Measurements from ENCODE around the gene ADGRV1. TPM values are rescaled to one million over a fixed set of nuclear protein-coding genes. Genes with fewer than 3 reads are reported as not detected.

Gene ADGRV1
- total RNA-seq, 2 donors from 2014 or later, result 16.4 to 20.9 TPM

GRCh38 chr5:91144491-91145332 is 586.1 kb downstream of the ADGRV1 start:
- H3K9me3 ChIP-seq, result no peaks in the 10 kb centered on the region
- H3K4me1 ChIP-seq (replicated peaks), result no peaks in the 10 kb centered on the region
- no peak overlapping the region for H3K4me3 ChIP-seq
- no peaks in the 10 kb centered on the region for H3K27me3 ChIP-seq (replicated peaks; ENCODE audit: insufficient read depth)
- 41% methylated on average over 5 of the region's 5 CpGs for WGBS
- TF ChIP-seq POLR2AphosphoS5 (IDR thresholded peaks at IDR 0.05) (no peak), POLR2A (IDR thresholded peaks at IDR 0.05) (no peak), CTCF (IDR thresholded peaks at IDR 0.05) (no peak)
- H3K27ac ChIP-seq, result no peak overlapping the region
- DNase-seq (ENCODE audit: low spot score), result no peak
- no peaks in the 10 kb centered on the region for H3K36me3 ChIP-seq
- intact Hi-C loops (cut with DNase I), result no loop called here

GRCh38 chr5:91145333-91145620 is 586.7 kb downstream of the ADGRV1 start:
- 9% methylated on average over 2 of the region's 2 CpGs for WGBS
- no peaks in the 10 kb centered on the region for H3K36me3 ChIP-seq
- peak overlapping the region in 1 of 2 donors; percentile 33 for H3K27ac ChIP-seq
- H3K4me1 ChIP-seq (replicated peaks), result no peaks in the 10 kb centered on the region
- TF ChIP-seq POLR2AphosphoS5 (IDR thresholded peaks at IDR 0.05) (no peak), POLR2A (IDR thresholded peaks at IDR 0.05) (no peak), CTCF (IDR thresholded peaks at IDR 0.05) (no peak)
- no peak overlapping the region for H3K4me3 ChIP-seq
- no peak for DNase-seq (ENCODE audit: low spot score)
- no peaks in the 10 kb centered on the region for H3K27me3 ChIP-seq (replicated peaks; ENCODE audit: insufficient read depth)
- H3K9me3 ChIP-seq, result no peaks in the 10 kb centered on the region
- intact Hi-C loops (cut with DNase I), result no loop called here

DNA sequence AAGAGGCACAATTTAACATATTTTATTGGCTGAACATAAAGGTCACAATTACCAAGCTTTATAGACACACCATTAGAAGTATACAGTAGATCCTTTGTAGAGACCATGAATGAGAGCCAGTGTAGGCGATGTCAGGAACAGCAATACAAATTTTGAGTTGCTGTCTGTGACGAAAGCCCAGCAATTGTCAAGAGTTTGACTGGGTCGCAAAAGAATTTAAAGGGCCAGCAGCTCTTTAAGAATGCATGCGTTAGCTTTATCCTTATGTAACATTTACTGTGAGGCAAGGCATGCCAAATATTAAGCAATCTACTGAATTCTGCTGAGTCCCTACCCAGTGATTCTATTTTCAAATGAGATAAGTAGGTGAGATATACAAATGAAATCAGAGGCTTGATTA is 587.6 kb downstream of the ADGRV1 start:
- intact Hi-C loops (cut with DNase I), result no loop called here
- H3K27me3 ChIP-seq (replicated peaks; ENCODE audit: insufficient read depth), result no peaks in the 10 kb centered on the region
- no peaks in the 10 kb centered on the region for H3K9me3 ChIP-seq
- no peaks in the 10 kb centered on the region for H3K36me3 ChIP-seq
- TF ChIP-seq CTCF (IDR thresholded peaks at IDR 0.05), result no peak
- no peak for TF ChIP-seq POLR2AphosphoS5 (IDR thresholded peaks at IDR 0.05)
- TF ChIP-seq POLR2A (IDR thresholded peaks at IDR 0.05), result no peak
- 51% methylated on average over 4 of the region's 4 CpGs for WGBS
- no peak for DNase-seq (ENCODE audit: low spot score)
- H3K4me3 ChIP-seq, result no peak overlapping the region
- no peak overlapping the region for H3K27ac ChIP-seq
- no peaks in the 10 kb centered on the region for H3K4me1 ChIP-seq (replicated peaks)

DNA sequence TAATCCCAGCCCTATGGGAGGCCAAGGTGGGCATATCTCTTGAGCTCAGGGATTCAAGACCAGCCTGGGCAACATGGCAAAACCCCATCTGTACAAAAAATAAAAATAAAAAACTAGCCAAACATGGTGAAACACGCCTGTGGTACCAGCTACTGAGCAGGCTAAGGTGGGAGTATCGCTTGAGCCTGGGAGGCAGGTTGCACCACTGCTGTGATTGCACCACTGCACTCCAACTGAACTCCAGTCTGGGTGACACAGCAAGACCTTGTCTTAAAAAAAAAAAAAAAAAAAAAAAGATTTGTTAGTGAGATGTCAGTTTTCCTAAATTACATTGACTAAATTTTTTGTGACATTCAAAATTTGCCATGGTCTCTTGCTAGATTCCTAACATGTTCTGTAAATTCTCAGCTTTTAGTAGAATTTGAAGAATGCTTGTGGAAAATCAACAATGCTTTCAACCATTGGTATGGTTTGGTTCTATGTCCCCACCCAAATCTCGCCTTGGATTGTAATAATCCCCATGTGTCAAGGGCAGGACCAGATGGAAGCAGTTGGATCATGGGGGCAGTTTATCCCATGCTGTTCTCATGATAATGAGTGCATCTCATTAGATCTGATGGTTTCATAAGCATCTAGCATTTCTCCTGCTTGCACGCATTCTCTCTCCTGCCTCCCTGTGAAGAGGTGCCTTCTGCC is 588.5 kb downstream of the ADGRV1 start:
- Histone ChIP-seq H3K4me3 (no peak overlapping the region), H3K4me1 (replicated peaks) (no peaks in the 10 kb centered on the region), H3K27ac (no peak overlapping the region), H3K27me3 (replicated peaks; ENCODE audit: insufficient read depth) (no peaks in the 10 kb centered on the region), H3K36me3 (no peaks in the 10 kb centered on the region), H3K9me3 (no peaks in the 10 kb centered on the region)
- TF ChIP-seq CTCF (IDR thresholded peaks at IDR 0.05) (no peak), POLR2A (IDR thresholded peaks at IDR 0.05) (no peak), POLR2AphosphoS5 (IDR thresholded peaks at IDR 0.05) (no peak)
- intact Hi-C loops (cut with DNase I), result no loop called here
- WGBS, result 94% methylated on average over 4 of the region's 4 CpGs
- DNase-seq (ENCODE audit: low spot score), result no peak

GRCh38 chr5:91150234-91150633 is 591.6 kb downstream of the ADGRV1 start:
- Histone ChIP-seq H3K36me3 (no peaks in the 10 kb centered on the region), H3K27me3 (replicated peaks; ENCODE audit: insufficient read depth) (no peaks in the 10 kb centered on the region), H3K9me3 (no peaks in the 10 kb centered on the region), H3K4me1 (replicated peaks) (no peaks in the 10 kb centered on the region), H3K27ac (no peak overlapping the region), H3K4me3 (no peak overlapping the region)
- intact Hi-C loops (cut with DNase I), result no loop called here
- no peak for DNase-seq (ENCODE audit: low spot score)
- WGBS, result 80% methylated on average over 1 of the region's 1 CpG
- TF ChIP-seq POLR2AphosphoS5 (IDR thresholded peaks at IDR 0.05) (no peak), POLR2A (IDR thresholded peaks at IDR 0.05) (no peak), CTCF (IDR thresholded peaks at IDR 0.05) (no peak)

All from prostate gland (tissue), 2 donors.